Epithelial cell of esophagus (primary cell): ENCODE measurements around the gene EEFSEC.

Experiments used
- DNase-seq: peaks from one replicate; pipeline ENCODE4 v3.0.0; 2010; ENCODE audit warnings: low read depth
- H3K4me3 ChIP-seq: 2 replicates; pipeline ENCODE4 v1.5.1; 2011; ENCODE audit warnings: mild to moderate bottlenecking, low read length, control low read depth
- CTCF ChIP-seq: IDR thresholded peaks from 2 replicates; pipeline ENCODE4 v1.5.1; 2011; ENCODE audit warnings: low read depth, mild to moderate bottlenecking, low read length, control low read depth, inconsistent platforms; ENCODE audit not compliant: insufficient read depth; ENCODE audit errors: missing control alignments

EEFSEC gene

GRCh38 chr3:128400671-128401070, 247.4 kb downstream of the EEFSEC start:
- no peak for TF ChIP-seq CTCF
- no peak for DNase-seq
- H3K4me3 ChIP-seq = no peak overlapping the region

DNA sequence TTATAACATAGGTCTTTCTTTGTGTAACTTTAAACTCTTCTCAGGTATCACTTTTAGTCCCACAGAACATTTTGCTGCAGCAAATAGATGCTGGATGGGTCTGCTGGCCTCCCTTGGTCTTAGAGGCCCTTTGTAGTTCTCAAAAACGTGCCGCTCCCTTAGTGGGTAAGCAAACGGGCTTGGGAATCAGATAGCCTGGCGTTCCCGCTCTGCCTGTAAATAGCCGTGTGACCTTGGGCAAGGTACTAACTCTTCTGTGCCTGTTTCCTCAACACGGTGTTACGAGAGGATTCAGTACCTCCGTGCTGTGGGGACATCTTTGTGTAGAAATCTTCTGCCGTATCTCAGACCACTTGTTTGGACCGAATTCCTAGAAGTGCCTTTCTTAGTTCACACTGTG, 249.0 kb downstream of the EEFSEC start:
- TF ChIP-seq CTCF = no peak
- no peak overlapping the region for H3K4me3 ChIP-seq
- no peak for DNase-seq

DNA sequence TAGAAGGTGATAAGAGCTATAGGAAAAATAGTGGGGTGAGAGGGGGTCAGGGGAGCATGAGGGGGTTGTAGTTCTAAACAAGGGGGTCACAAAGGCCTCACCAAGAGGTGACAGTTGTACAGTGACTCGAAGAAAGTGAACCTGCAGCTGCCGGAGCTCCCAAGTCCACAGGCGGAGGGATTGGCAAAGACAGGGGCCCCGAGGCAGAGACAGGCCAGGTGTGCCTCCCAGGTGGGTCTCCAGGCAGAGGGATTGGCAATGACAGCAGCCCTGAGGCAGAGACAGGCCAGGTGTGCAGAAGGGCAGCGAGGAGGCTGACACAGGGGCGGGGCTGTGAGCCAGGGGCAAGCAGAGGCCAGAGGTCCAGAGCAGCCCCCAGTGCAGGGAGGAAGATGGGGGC, 249.7 kb downstream of the EEFSEC start:
- no peak for DNase-seq
- no peak for TF ChIP-seq CTCF
- no peak overlapping the region for H3K4me3 ChIP-seq

GRCh38 chr3:128404276-128405068, 251.2 kb downstream of the EEFSEC start:
- DNase-seq = no peak
- TF ChIP-seq CTCF = no peak
- no peak overlapping the region for H3K4me3 ChIP-seq

GRCh38 chr3:128405554-128406277, 252.4 kb downstream of the EEFSEC start:
- H3K4me3 ChIP-seq = no peak overlapping the region
- DNase-seq = no peak
- no peak for TF ChIP-seq CTCF

- H3K4me3 ChIP-seq = no peak overlapping the region
- no peak for DNase-seq
- TF ChIP-seq CTCF = no peak
Observed at GRCh38 chr3:128407247-128407646, 254.0 kb downstream of the EEFSEC start.
